Smooth muscle cell (in vitro differentiated cells): ENCODE results near the gene ENOX2. TPM values are rescaled to one million over a fixed set of nuclear protein-coding genes. Genes with fewer than 3 reads are reported as not detected.

Experiments
- DNase-seq: peaks from one replicate; lab custom pipeline; 2025; ENCODE audit not compliant: unreplicated experiment; lab: John Stamatoyannopoulos, UW
- H2AFZ ChIP-seq: fragments of 200-600 bp; sonication (generic); 2 replicates; pipeline ENCODE4 v1.6.0; 2016; ENCODE audit warnings: antibody characterized with exemption, low read depth, mild to moderate bottlenecking
- H3F3A ChIP-seq: fragments of 200-600 bp; sonication (generic); 2 replicates; pipeline ENCODE4 v1.6.0; 2017; ENCODE audit warnings: antibody characterized with exemption, low read depth
- H3K27ac ChIP-seq: fragments of 200-600 bp; sonication (generic); 2 replicates; pipeline ENCODE4 v1.5.1; 2016; ENCODE audit warnings: low read depth, mild to moderate bottlenecking
- H3K27me3 ChIP-seq: fragments of 200-600 bp; sonication (generic); 2 replicates; pipeline ENCODE4 v1.6.1; 2016; ENCODE audit warnings: low read depth, mild to moderate bottlenecking
- H3K36me3 ChIP-seq: fragments of 200-600 bp; sonication (generic); 2 replicates; pipeline ENCODE4 v1.5.1; 2016; ENCODE audit warnings: low read depth
- H3K4me1 ChIP-seq: fragments of 200-600 bp; sonication (generic); 2 replicates; pipeline ENCODE4 v1.5.1; 2016; ENCODE audit warnings: low read depth
- H3K4me2 ChIP-seq: fragments of 200-600 bp; sonication (generic); 2 replicates; pipeline ENCODE4 v1.6.0; 2016; ENCODE audit warnings: mild to moderate bottlenecking
- H3K4me3 ChIP-seq: fragments of 200-600 bp; sonication (generic); 2 replicates; pipeline ENCODE4 v1.5.1; 2016; ENCODE audit warnings: mild to moderate bottlenecking
- H3K79me2 ChIP-seq: fragments of 200-600 bp; sonication (generic); 2 replicates; pipeline ENCODE4 v1.6.0; 2016; ENCODE audit warnings: low read depth, mild to moderate bottlenecking
- H3K9ac ChIP-seq: fragments of 200-600 bp; sonication (generic); 2 replicates; pipeline ENCODE4 v1.6.0; 2016; ENCODE audit warnings: low read depth
- H3K9me3 ChIP-seq: fragments of 200-600 bp; sonication (generic); replicated peaks from 2 replicates; pipeline ENCODE4 v1.5.1; 2016; ENCODE audit warnings: low read depth
- H4K20me1 ChIP-seq: fragments of 200-600 bp; sonication (generic); 2 replicates; pipeline ENCODE4 v1.6.0; 2016; ENCODE audit warnings: low read depth
- CTCF ChIP-seq: fragments of 200-600 bp; sonication (generic); IDR thresholded peaks from 2 replicates; pipeline ENCODE4 v1.5.1; 2017; ENCODE audit warnings: borderline replicate concordance, mild to moderate bottlenecking, antibody characterized with exemption; ENCODE audit not compliant: insufficient read depth, poor library complexity, severe bottlenecking
- WGBS: methylation state at CpG from one replicate; pipeline ENCODE4 v1.1.7; 2016; ENCODE audit warnings: low lambda C conversion rate; 5-methylcytosine and 5-hydroxymethylcytosine counted together
- polyA plus RNA-seq: library from polyadenylated mRNA; unstranded; fragments of >200 nt; fragmentation: Nextera tagmentation; extraction: Ambion mirVana; gene quantifications from 2 replicates; pipeline ENCODE4 v1.2.1, GENCODE V29; 2016
- total RNA-seq: library from RNA; depleted of rRNA; stranded (reverse); fragments of >200 nt; gene quantifications from 2 replicates; pipeline ENCODE4 v1.2.3, GENCODE V29; 2014

ENOX2 gene
- total and polyA plus RNA-seq, 2 experiments from 2014 or later, result 7.0 to 11.2 TPM

- H3K4me2 ChIP-seq, result no peak overlapping the region
- 79% methylated on average over 6 of the region's 6 CpGs for WGBS
- no peak overlapping the region for H3K4me3 ChIP-seq
- H3K9me3 ChIP-seq, result no peaks in the 10 kb centered on the region
- no peak for TF ChIP-seq CTCF
- no peaks in the 10 kb centered on the region for H4K20me1 ChIP-seq
- H3F3A ChIP-seq, result no peaks in the 10 kb centered on the region
- H3K27ac ChIP-seq, result no peak overlapping the region
- no peaks in the 10 kb centered on the region for H3K27me3 ChIP-seq
- no peak for DNase-seq
- H3K36me3 ChIP-seq, result no peaks in the 10 kb centered on the region
- H3K9ac ChIP-seq, result no peak overlapping the region
- no peaks in the 10 kb centered on the region for H3K79me2 ChIP-seq
- H3K4me1 ChIP-seq, result no peaks in the 10 kb centered on the region
- H2AFZ ChIP-seq, result no peak overlapping the region
Observed at GRCh38 chrX:130625386-130625785, 277.6 kb downstream of the ENOX2 start.

DNA sequence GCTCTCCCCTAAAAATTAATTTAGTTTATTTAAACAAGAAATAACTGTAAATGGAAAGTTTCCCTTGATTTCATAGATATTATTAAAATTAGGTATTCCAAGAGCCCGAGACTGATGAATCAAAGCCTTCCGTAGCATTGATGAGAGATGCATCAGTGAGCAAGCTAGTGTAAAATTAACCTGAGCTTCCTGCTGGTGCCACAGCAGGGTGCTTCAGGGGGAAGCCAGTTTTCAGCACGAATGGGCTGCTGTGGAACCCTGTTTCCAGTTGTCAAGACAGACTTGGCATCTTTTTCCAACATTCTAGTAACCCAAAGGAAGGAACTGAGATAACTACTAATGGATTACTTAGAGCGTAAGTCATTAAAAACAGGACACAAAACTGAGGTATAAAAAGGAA lies 279.5 kb downstream of the ENOX2 start:
- no peaks in the 10 kb centered on the region for H3K36me3 ChIP-seq
- no peaks in the 10 kb centered on the region for H3K4me1 ChIP-seq
- H3F3A ChIP-seq, result no peaks in the 10 kb centered on the region
- no peaks in the 10 kb centered on the region for H3K79me2 ChIP-seq
- H2AFZ ChIP-seq, result no peak overlapping the region
- no peaks in the 10 kb centered on the region for H3K9me3 ChIP-seq
- H3K4me3 ChIP-seq, result no peak overlapping the region
- no peak overlapping the region for H3K27ac ChIP-seq
- no peak overlapping the region for H3K4me2 ChIP-seq
- no peak overlapping the region for H3K9ac ChIP-seq
- TF ChIP-seq CTCF, result no peak
- DNase-seq, result no peak
- 68% methylated on average over 4 of the region's 4 CpGs for WGBS
- no peaks in the 10 kb centered on the region for H4K20me1 ChIP-seq
- no peaks in the 10 kb centered on the region for H3K27me3 ChIP-seq

- 71% methylated on average over 3 of the region's 3 CpGs for WGBS
- H3K27ac ChIP-seq, result no peak overlapping the region
- H4K20me1 ChIP-seq, result no peaks in the 10 kb centered on the region
- no peak overlapping the region for H2AFZ ChIP-seq
- H3K9ac ChIP-seq, result no peak overlapping the region
- H3K27me3 ChIP-seq, result no peaks in the 10 kb centered on the region
- H3K4me1 ChIP-seq, result no peaks in the 10 kb centered on the region
- no peak for DNase-seq
- no peaks in the 10 kb centered on the region for H3K36me3 ChIP-seq
- TF ChIP-seq CTCF, result no peak
- no peak overlapping the region for H3K4me2 ChIP-seq
- no peaks in the 10 kb centered on the region for H3K79me2 ChIP-seq
- H3K4me3 ChIP-seq, result no peak overlapping the region
- no peaks in the 10 kb centered on the region for H3K9me3 ChIP-seq
- H3F3A ChIP-seq, result no peaks in the 10 kb centered on the region
Observed at GRCh38 chrX:130615941-130616340, 287.1 kb downstream of the ENOX2 start.

DNA sequence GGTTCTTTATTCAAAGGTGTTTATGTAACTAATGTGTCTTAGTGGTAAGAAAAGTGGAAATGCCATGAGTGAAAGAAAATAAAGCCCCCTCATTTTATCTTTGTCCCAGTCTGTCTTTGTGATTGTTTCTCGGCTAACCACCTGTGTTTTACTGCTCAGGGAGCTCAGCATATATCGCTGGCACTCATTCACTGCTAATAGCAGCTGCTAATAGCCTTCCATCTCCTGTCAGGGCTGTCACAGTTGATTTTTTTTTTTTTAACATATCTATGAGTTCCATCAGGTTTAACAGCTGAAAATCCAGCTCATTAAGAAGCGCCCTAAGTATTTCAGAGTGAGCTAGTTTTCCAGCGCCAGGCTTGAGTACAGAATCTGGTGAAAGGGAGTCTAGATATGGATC lies 295.6 kb downstream of the ENOX2 start:
- Histone ChIP-seq H3K9me3 (no peaks in the 10 kb centered on the region), H4K20me1 (no peaks in the 10 kb centered on the region), H3F3A (no peaks in the 10 kb centered on the region), H3K27ac (no peak overlapping the region), H3K4me1 (no peaks in the 10 kb centered on the region), H3K79me2 (no peaks in the 10 kb centered on the region), H3K4me3 (no peak overlapping the region), H3K36me3 (no peaks in the 10 kb centered on the region), H2AFZ (no peak overlapping the region), H3K27me3 (peaks cover 4% of the 10 kb centered on the region), H3K9ac (no peak overlapping the region), H3K4me2 (no peak overlapping the region)
- DNase-seq, result no peak
- WGBS, result 73% methylated on average over 4 of the region's 4 CpGs
- no peak for TF ChIP-seq CTCF
